Neutrophil (primary cell): ENCODE data around the gene POLR3GL.

Source experiments
- H3K27ac ChIP-seq: fragments of 200-600 bp; sonication (generic); 2 replicates; pipeline ENCODE4 v1.5.1; 2016; ENCODE audit warnings: mild to moderate bottlenecking, moderate library complexity
- H3K27me3 ChIP-seq: fragments of 200-600 bp; sonication (generic); 2 replicates; pipeline ENCODE4 v1.6.0; 2016; ENCODE audit warnings: mild to moderate bottlenecking
- H3K36me3 ChIP-seq: fragments of 200-600 bp; sonication (generic); 2 replicates; pipeline ENCODE4 v1.5.1; 2017
- H3K4me1 ChIP-seq, 2 experiments: fragments of 200-600 bp in 1 of 2; sonication (generic) in 1 of 2; 1 replicate in 1 of 2; 2 replicates in 1 of 2; pipeline versions ENCODE4 v1.5.1 to v1.6.1; 2013 to 2016; ENCODE audit warnings: low read depth in 1 of 2, low read length in 1 of 2, mild to moderate bottlenecking in 1 of 2, moderate library complexity in 1 of 2; ENCODE audit not compliant: control insufficient read depth in 1 of 2, insufficient read depth in 1 of 2
- H3K4me3 ChIP-seq, 2 experiments: fragments of 200-600 bp in 1 of 2; sonication (generic) in 1 of 2; 1 replicate in 1 of 2; 2 replicates in 1 of 2; pipeline ENCODE4 v1.5.1; 2013 to 2016; ENCODE audit warnings: low read depth in 1 of 2, low read length in 1 of 2, mild to moderate bottlenecking in 1 of 2, moderate library complexity in 1 of 2
- H3K9me3 ChIP-seq: fragments of 200-600 bp; sonication (generic); 2 replicates; pipeline ENCODE4 v1.5.1; 2016
- CTCF ChIP-seq: fragments of 200-600 bp; sonication (generic); IDR thresholded peaks from 2 replicates; pipeline ENCODE4 v1.5.1; 2016; ENCODE audit warnings: antibody characterized with exemption

The POLR3GL gene

GRCh38 chr1:145995148-145995881, 30.8 kb downstream of the POLR3GL start:
- TF ChIP-seq CTCF: no peak
- peak overlapping the region; percentile 95 to 100 for H3K4me3 ChIP-seq
- H3K27me3 ChIP-seq: no peaks in the 10 kb centered on the region
- peak overlapping the region; percentile 94 for H3K27ac ChIP-seq
- H3K9me3 ChIP-seq: no peaks in the 10 kb centered on the region
- peaks cover 46 to 69% of the 10 kb centered on the region in 2 experiments for H3K4me1 ChIP-seq
- peaks cover 47% of the 10 kb centered on the region for H3K36me3 ChIP-seq

GRCh38 chr1:145995964-145996432, 31.5 kb downstream of the POLR3GL start:
- H3K36me3 ChIP-seq: peaks cover 45% of the 10 kb centered on the region
- H3K4me3 ChIP-seq: peak overlapping the region; percentile 95 to 100
- H3K9me3 ChIP-seq: no peaks in the 10 kb centered on the region
- peak overlapping the region; percentile 94 for H3K27ac ChIP-seq
- H3K27me3 ChIP-seq: no peaks in the 10 kb centered on the region
- H3K4me1 ChIP-seq: peaks cover 46 to 69% of the 10 kb centered on the region in 2 experiments
- no peak for TF ChIP-seq CTCF

GRCh38 chr1:145996433-145997015, 32.0 kb downstream of the POLR3GL start, which contains the start of gene TXNIP:
Gene TXNIP (minus strand): TSS chr1:145996579. CDS start chr1:145996266, 313 bp downstream.
- peaks cover 43 to 69% of the 10 kb centered on the region in 2 experiments for H3K4me1 ChIP-seq
- H3K4me3 ChIP-seq: peak within 1 kb of the TSS; percentile 95 to 100

GRCh38 chr1:145997016-145997717, 32.7 kb downstream of the POLR3GL start:
- H3K36me3 ChIP-seq: peaks cover 34% of the 10 kb centered on the region
- H3K27ac ChIP-seq: peak overlapping the region; percentile 94
- no peaks in the 10 kb centered on the region for H3K27me3 ChIP-seq
- peak overlapping the region; percentile 95 to 100 for H3K4me3 ChIP-seq
- no peak for TF ChIP-seq CTCF
- H3K9me3 ChIP-seq: no peaks in the 10 kb centered on the region
- H3K4me1 ChIP-seq: peaks cover 37 to 62% of the 10 kb centered on the region in 2 experiments

More at GRCh38 chr1:145996433-145997015, 32.0 kb downstream of the POLR3GL start, which contains the start of gene TXNIP:
- Histone ChIP-seq H3K27ac (peak within 1 kb of the TSS; percentile 94), H3K27me3 (no peaks in the 10 kb centered on the region), H3K9me3 (no peaks in the 10 kb centered on the region), H3K36me3 (peaks cover 41% of the 10 kb centered on the region)
- peak; percentile 44 for TF ChIP-seq CTCF

GRCh38 chr1:145997718-145998023, 33.2 kb downstream of the POLR3GL start:
- no peaks in the 10 kb centered on the region for H3K27me3 ChIP-seq
- no peak for TF ChIP-seq CTCF
- H3K27ac ChIP-seq: peak overlapping the region; percentile 94
- H3K4me1 ChIP-seq: peaks cover 32 to 57% of the 10 kb centered on the region in 2 experiments
- peak overlapping the region; percentile 95 to 100 for H3K4me3 ChIP-seq
- peaks cover 29% of the 10 kb centered on the region for H3K36me3 ChIP-seq
- H3K9me3 ChIP-seq: no peaks in the 10 kb centered on the region
